GM06990 (cell line): ENCODE results near the gene NSL1.

Source experiments
- DNase-seq: peaks from one replicate; pipeline ENCODE4 v3.0.0-alpha.2; 2011; ENCODE audit not compliant: insufficient read length; ENCODE audit errors: extremely low read depth
- H3K27me3 ChIP-seq: replicated peaks from 2 replicates; pipeline ENCODE4 v1.6.0; 2011; ENCODE audit warnings: low read length; ENCODE audit not compliant: control insufficient read depth, insufficient read depth
- H3K36me3 ChIP-seq: 2 replicates; pipeline ENCODE4 v1.5.1; 2011; ENCODE audit warnings: low read length; ENCODE audit not compliant: control insufficient read depth, insufficient read depth
- H3K4me3 ChIP-seq: replicated peaks from 2 replicates; pipeline ENCODE4 v1.5.1; 2011; ENCODE audit warnings: low read depth, mild to moderate bottlenecking, control low read depth, low read length
- CTCF ChIP-seq: IDR thresholded peaks from 2 replicates; pipeline ENCODE4 v1.5.1; 2011; ENCODE audit warnings: low read length, control low read depth, mild to moderate bottlenecking, inconsistent platforms; ENCODE audit not compliant: insufficient read depth, poor library complexity, severe bottlenecking

Gene NSL1

GRCh38 chr1:212827171-212827776, 35.7 kb upstream of the NSL1 start:
- DNase-seq: no peak
- Histone ChIP-seq H3K36me3 (no peaks in the 10 kb centered on the region), H3K4me3 (no peak overlapping the region), H3K27me3 (no peaks in the 10 kb centered on the region)
- TF ChIP-seq CTCF: no peak

GRCh38 chr1:212825798-212826452, 34.3 kb upstream of the NSL1 start:
- H3K36me3 ChIP-seq: no peaks in the 10 kb centered on the region
- no peak overlapping the region for H3K4me3 ChIP-seq
- no peak for DNase-seq
- TF ChIP-seq CTCF: no peak
- no peaks in the 10 kb centered on the region for H3K27me3 ChIP-seq

GRCh38 chr1:212824201-212824600, 32.6 kb upstream of the NSL1 start:
- no peak for DNase-seq
- Histone ChIP-seq H3K4me3 (no peak overlapping the region), H3K27me3 (no peaks in the 10 kb centered on the region), H3K36me3 (no peaks in the 10 kb centered on the region)
- no peak for TF ChIP-seq CTCF

GRCh38 chr1:212822956-212823355, 31.4 kb upstream of the NSL1 start:
- DNase-seq: no peak
- TF ChIP-seq CTCF: no peak
- Histone ChIP-seq H3K27me3 (no peaks in the 10 kb centered on the region), H3K4me3 (no peak overlapping the region), H3K36me3 (no peaks in the 10 kb centered on the region)

- Histone ChIP-seq H3K27me3 (no peaks in the 10 kb centered on the region), H3K36me3 (no peaks in the 10 kb centered on the region), H3K4me3 (no peak overlapping the region)
- TF ChIP-seq CTCF: no peak
- no peak for DNase-seq
Measured at GRCh38 chr1:212820969-212821368, 29.4 kb upstream of the NSL1 start.

GRCh38 chr1:212819726-212820125, 28.1 kb upstream of the NSL1 start:
- peak; percentile 26 for DNase-seq
- H3K4me3 ChIP-seq: 0 out of 2 replicates have a peak overlapping the region, but pooled peaks have one; percentile 6
- no peak for TF ChIP-seq CTCF
- no peaks in the 10 kb centered on the region for H3K27me3 ChIP-seq
- H3K36me3 ChIP-seq: no peaks in the 10 kb centered on the region
